GM12874 (cell line): ENCODE data around the gene CCDC73.

Experiments used
- TF ChIP-seq, protein P1 (sequence below): IDR thresholded peaks from 2 replicates; pipeline ENCODE4 v1.5.1; 2011; ENCODE audit warnings: low read depth, mild to moderate bottlenecking, control low read depth, low read length, moderate library complexity; ENCODE audit not compliant: insufficient read depth

The CCDC73 gene

DNA sequence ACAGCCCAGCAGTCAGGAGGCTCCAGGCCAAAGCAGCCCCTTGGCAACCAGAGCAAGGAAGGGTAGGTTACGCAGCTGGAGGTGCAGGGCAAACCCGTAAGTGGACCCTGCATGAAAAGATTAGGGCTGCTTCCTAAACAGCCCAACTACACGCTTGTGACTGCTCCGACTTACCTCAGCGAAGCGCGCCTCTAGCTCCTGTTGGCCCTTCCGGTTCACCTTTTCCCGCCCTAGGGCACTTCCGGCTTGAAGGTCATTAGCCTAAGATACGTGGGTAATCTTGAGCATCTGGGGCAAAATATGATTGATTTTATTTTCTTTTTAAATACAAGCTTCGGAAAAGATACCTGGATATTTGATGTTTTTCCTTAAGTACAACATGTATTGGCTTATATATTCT lies at the start of gene CCDC73:
Gene CCDC73, minus strand, starts transcription at position 224 of the 400 bp plus-strand sequence. CDS start 34,419 bp downstream, outside the sequence.
- TF ChIP-seq, protein P1, sequence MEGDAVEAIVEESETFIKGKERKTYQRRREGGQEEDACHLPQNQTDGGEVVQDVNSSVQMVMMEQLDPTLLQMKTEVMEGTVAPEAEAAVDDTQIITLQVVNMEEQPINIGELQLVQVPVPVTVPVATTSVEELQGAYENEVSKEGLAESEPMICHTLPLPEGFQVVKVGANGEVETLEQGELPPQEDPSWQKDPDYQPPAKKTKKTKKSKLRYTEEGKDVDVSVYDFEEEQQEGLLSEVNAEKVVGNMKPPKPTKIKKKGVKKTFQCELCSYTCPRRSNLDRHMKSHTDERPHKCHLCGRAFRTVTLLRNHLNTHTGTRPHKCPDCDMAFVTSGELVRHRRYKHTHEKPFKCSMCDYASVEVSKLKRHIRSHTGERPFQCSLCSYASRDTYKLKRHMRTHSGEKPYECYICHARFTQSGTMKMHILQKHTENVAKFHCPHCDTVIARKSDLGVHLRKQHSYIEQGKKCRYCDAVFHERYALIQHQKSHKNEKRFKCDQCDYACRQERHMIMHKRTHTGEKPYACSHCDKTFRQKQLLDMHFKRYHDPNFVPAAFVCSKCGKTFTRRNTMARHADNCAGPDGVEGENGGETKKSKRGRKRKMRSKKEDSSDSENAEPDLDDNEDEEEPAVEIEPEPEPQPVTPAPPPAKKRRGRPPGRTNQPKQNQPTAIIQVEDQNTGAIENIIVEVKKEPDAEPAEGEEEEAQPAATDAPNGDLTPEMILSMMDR: no peak

DNA sequence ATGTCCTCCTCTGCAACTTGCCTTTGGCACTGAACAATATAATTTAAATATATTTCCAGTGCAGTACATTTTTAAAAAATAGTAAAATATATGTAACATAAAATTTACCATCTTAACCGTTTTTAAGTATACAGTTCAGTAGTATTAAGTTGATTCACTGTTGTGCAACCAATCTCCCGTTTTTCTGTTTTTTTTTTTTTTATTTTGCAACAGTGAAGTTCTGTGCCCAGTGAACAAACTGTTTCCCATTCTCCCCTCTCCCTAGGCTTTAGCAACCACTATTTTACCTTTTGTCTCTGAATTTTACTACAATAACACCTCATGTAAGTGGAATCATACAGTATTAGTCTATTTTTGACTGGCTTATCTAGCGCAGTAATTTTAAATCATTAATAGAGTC lies 49.1 kb upstream of the CCDC73 start:
- TF ChIP-seq, protein P1: no peak

DNA sequence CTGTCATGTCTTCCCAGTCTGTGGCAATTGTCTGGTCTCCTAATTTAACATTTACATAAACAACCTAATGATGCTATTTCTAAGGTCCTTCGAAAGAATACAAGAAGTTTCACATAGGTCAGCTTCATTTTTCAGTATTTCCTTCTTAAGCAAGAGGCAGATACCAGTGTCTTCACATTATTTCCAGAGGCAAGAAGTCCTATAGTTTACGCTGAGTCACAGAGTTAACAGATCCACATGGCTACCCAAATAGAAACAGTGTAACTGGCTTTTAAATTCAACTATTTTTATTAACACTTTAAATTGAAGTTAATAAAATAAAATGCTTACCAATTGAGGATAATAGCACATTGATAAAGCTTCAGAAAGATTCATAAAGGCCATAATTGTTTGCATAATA lies 46.1 kb upstream of the CCDC73 start:
- TF ChIP-seq, protein P1: no peak

DNA sequence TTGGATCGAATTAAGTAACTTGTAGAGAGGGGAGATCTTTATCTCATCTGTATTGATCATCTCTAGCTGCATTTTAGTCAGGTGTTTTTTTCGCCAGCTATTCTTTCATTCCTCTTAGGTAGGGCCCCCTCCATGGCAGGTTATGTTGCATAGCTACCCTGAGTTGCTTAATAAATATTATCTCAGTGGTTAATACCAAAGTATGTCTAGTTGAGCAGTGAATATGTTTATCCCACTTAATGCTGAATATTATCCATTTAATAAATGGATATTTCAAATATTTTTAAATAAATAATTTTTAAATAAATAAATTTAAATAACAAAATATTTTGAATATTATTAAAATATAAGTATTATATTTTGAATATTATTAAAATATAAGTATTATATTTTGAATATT lies 44.8 kb upstream of the CCDC73 start:
- TF ChIP-seq, protein P1: no peak

DNA sequence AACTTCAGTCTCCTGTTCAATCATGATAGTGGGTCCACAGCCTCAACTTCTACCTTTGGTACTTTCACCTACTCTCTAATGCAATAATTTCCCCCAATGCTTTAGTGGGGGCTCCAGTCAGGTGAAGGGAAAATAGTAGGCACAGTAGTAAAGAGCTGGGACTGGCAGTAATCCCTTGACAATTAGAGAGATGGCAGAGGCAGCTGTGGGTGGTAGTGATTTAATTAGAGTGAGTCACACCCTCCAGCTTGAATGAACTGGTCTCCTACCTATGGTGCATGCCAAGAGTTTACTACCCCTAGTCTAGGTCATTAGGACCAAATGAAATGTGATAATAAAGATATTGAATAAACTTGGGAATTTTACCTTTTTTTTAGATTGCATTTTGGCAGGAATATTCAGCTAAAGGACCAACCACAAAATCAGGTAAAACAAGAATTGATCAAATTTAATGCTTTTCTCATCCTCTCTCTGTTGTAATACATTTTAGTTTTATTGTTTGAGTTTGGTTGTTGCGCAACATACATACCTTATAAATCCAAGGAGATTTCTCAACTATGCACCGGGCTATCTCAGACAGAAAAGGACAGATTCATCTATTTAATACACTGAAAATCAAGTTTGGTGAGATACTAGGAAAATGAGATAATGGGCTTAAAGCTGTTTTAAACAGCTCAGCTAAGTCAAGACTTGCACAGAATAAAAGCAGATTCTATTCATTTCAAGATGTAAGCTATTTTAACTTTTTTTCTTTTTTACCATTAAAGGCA lies 44.2 kb upstream of the CCDC73 start:
- TF ChIP-seq, protein P1: no peak

DNA sequence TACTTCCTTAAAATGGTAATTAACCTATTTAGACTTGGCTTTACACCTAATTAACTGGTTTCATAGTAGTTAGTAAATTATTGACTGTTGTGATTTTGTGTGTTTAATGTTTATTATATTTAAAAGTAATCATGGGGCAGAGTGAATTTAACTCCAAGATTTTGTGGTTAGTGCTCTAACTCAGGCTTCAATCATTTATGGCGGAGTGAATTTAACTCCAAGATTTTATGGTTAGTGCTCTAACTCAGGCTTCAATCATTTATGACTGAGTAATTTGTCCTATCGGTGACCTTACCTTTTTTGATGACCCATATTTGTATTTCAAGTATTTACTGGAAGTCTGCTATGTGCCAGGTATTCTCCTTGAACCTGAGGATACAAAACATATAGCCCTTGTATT lies 42.5 kb upstream of the CCDC73 start:
- TF ChIP-seq, protein P1: no peak

DNA sequence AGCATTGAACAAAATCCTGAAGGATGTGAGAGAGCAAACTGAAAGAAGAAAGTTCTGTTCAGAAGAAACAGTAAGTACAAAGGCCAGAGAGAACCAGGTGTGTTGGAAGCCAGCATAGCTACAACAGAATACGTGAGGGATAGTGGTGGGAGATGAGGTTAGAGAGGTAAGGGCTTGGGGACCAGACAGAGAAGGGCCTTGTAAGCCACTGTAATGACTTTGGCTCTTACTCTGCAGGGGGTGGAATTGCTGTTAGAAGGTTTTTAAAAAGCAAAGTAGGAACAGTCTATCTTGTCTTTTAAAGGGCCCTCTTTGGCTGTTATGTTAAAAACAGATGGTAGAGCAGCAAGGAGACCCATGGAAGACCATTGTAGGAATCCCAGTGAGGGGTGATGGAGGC lies 39.5 kb upstream of the CCDC73 start:
- TF ChIP-seq, protein P1: no peak
